H9 (cell line): ENCODE measurements around the gene SCAND1. TPM values are rescaled to one million over a fixed set of nuclear protein-coding genes. Genes with fewer than 3 reads are reported as not detected.

Experiments
- DNase-seq: peaks from one replicate; pipeline ENCODE4 v3.0.0-alpha.2; 2017
- H2AFZ ChIP-seq: one replicate; pipeline ENCODE4 v1.6.1; 2013; ENCODE audit warnings: mild to moderate bottlenecking, low read length, control low read depth, moderate library complexity
- H2AK5ac ChIP-seq: 2 replicates; pipeline ENCODE4 v1.6.1; 2013; ENCODE audit warnings: low read length, control low read depth, mixed read lengths; ENCODE audit not compliant: insufficient read length
- H2BK120ac ChIP-seq: one replicate; pipeline ENCODE4 v1.6.1; 2013; ENCODE audit warnings: low read depth, mild to moderate bottlenecking, low read length, control low read depth, inconsistent platforms; ENCODE audit not compliant: poor library complexity, severe bottlenecking
- H2BK12ac ChIP-seq: 2 replicates; pipeline ENCODE4 v1.6.1; 2013; ENCODE audit warnings: low read length, control low read depth, mixed read lengths, low read depth; ENCODE audit not compliant: insufficient read length
- H2BK15ac ChIP-seq: 2 replicates; pipeline ENCODE4 v1.6.1; 2013; ENCODE audit warnings: low read depth, low read length, control low read depth
- H2BK20ac ChIP-seq: one replicate; pipeline ENCODE4 v1.6.1; 2013; ENCODE audit warnings: low read depth, mild to moderate bottlenecking, low read length, control low read depth, inconsistent platforms; ENCODE audit not compliant: poor library complexity, severe bottlenecking
- H2BK5ac ChIP-seq: 2 replicates; pipeline ENCODE4 v1.6.1; 2013; ENCODE audit warnings: low read length, control low read depth, mixed read lengths; ENCODE audit not compliant: insufficient read length
- H3K14ac ChIP-seq: 2 replicates; pipeline ENCODE4 v1.6.1; 2013; ENCODE audit warnings: low read length, control low read depth; ENCODE audit not compliant: insufficient read depth
- H3K18ac ChIP-seq: 2 replicates; pipeline ENCODE4 v1.6.1; 2013; ENCODE audit warnings: low read depth, mild to moderate bottlenecking, mixed read lengths, low read length, control low read depth; ENCODE audit not compliant: insufficient read length
- H3K23ac ChIP-seq: 2 replicates; pipeline ENCODE4 v1.6.1; 2013; ENCODE audit warnings: low read length, control low read depth, mixed read lengths, low read depth; ENCODE audit not compliant: insufficient read length
- H3K23me2 ChIP-seq: 2 replicates; pipeline ENCODE4 v1.6.1; 2013; ENCODE audit warnings: low read depth, mild to moderate bottlenecking, mixed read lengths, low read length, control low read depth; ENCODE audit not compliant: insufficient read length, poor library complexity, severe bottlenecking
- H3K27ac ChIP-seq: 2 replicates; pipeline ENCODE4 v1.5.1; 2013; ENCODE audit warnings: low read length, control low read depth, mixed read lengths, low read depth; ENCODE audit not compliant: insufficient read length
- H3K27me3 ChIP-seq: 2 replicates; pipeline ENCODE4 v1.6.1; 2013; ENCODE audit warnings: low read length, control low read depth, inconsistent platforms; ENCODE audit not compliant: insufficient read depth
- H3K4ac ChIP-seq: 2 replicates; pipeline ENCODE4 v1.6.1; 2013; ENCODE audit warnings: low read depth, mild to moderate bottlenecking, control low read depth, inconsistent platforms, low read length, moderate library complexity
- H3K4me1 ChIP-seq: 2 replicates; pipeline ENCODE4 v1.6.1; 2013; ENCODE audit warnings: low read length, control low read depth, inconsistent platforms; ENCODE audit not compliant: insufficient read depth
- H3K4me2 ChIP-seq: 2 replicates; pipeline ENCODE4 v1.6.1; 2013; ENCODE audit warnings: low read length, control low read depth, mixed read lengths; ENCODE audit not compliant: insufficient read length, insufficient read depth
- H3K56ac ChIP-seq: 2 replicates; pipeline ENCODE4 v1.6.1; 2013; ENCODE audit warnings: low read depth, mild to moderate bottlenecking, mixed read lengths, low read length, control low read depth; ENCODE audit not compliant: insufficient read length
- H3K79me1 ChIP-seq: 2 replicates; pipeline ENCODE4 v1.6.1; 2013; ENCODE audit warnings: low read depth, mild to moderate bottlenecking, moderate library complexity, low read length, control low read depth, inconsistent platforms; ENCODE audit not compliant: insufficient read depth, poor library complexity, severe bottlenecking
- H3K79me2 ChIP-seq: 2 replicates; pipeline ENCODE4 v1.6.1; 2013; ENCODE audit warnings: low read length, control low read depth, inconsistent platforms; ENCODE audit not compliant: insufficient read depth
- H3K9ac ChIP-seq: 2 replicates; pipeline ENCODE4 v1.6.1; 2013; ENCODE audit warnings: low read length, control low read depth, mixed read lengths; ENCODE audit not compliant: insufficient read length; ENCODE audit errors: extremely low read depth
- H3K9me3 ChIP-seq: one replicate; pipeline ENCODE4 v1.6.1; 2013; ENCODE audit warnings: low read depth, low read length, inconsistent platforms; ENCODE audit not compliant: control insufficient read depth
- H3T11ph ChIP-seq: one replicate; pipeline ENCODE4 v1.6.1; 2013; ENCODE audit warnings: mild to moderate bottlenecking, low read length, control low read depth, inconsistent platforms
- H4K20me1 ChIP-seq: one replicate; pipeline ENCODE4 v1.6.1; 2013; ENCODE audit not compliant: control insufficient read depth, insufficient read length, insufficient read depth
- H4K5ac ChIP-seq: 2 replicates; pipeline ENCODE4 v1.6.1; 2013; ENCODE audit warnings: low read depth, mild to moderate bottlenecking, mixed read lengths, low read length, control low read depth; ENCODE audit not compliant: insufficient read length
- H4K8ac ChIP-seq: replicated peaks from 2 replicates; pipeline ENCODE4 v1.6.1; 2013; ENCODE audit warnings: low read length, control low read depth, mixed read lengths, low read depth; ENCODE audit not compliant: insufficient read length
- H4K91ac ChIP-seq: 2 replicates; pipeline ENCODE4 v1.6.1; 2013; ENCODE audit warnings: low read depth, mild to moderate bottlenecking, moderate library complexity, mixed read lengths, low read length, control low read depth; ENCODE audit not compliant: insufficient read length
- H3K27ac Mint-ChIP-seq, 3 experiments: 2 replicates in 2 of 3; 3 replicates in 1 of 3; pipeline ENCODE4 v1.8.0; 2020 to 2021; ENCODE audit warnings: mixed read lengths in 3 of 3, mild to moderate bottlenecking in 1 of 3, moderate library complexity in 1 of 3
- H3K27me3 Mint-ChIP-seq: 2 replicates; pipeline ENCODE4 v1.8.0; 2021; ENCODE audit warnings: low read depth, mild to moderate bottlenecking, moderate library complexity, mixed read lengths
- H3K36me3 Mint-ChIP-seq, 3 experiments: 2 replicates in 2 of 3; 3 replicates in 1 of 3; pipeline ENCODE4 v1.8.0; 2020 to 2021; ENCODE audit warnings: low read depth in 3 of 3, mixed read lengths in 3 of 3; ENCODE audit not compliant: insufficient read depth in 1 of 3
- H3K4me1 Mint-ChIP-seq, 2 experiments: 2 replicates each; pipeline ENCODE4 v1.8.0; 2020; ENCODE audit warnings: mixed read lengths in 2 of 2
- H3K4me3 Mint-ChIP-seq, 2 experiments: 2 replicates in 1 of 2; 3 replicates in 1 of 2; pipeline ENCODE4 v1.8.0; 2020 to 2021; ENCODE audit warnings: mild to moderate bottlenecking in 2 of 2, mixed read lengths in 2 of 2, moderate library complexity in 1 of 2
- H3K9me3 Mint-ChIP-seq, 2 experiments: 2 replicates in 1 of 2; 3 replicates in 1 of 2; pipeline ENCODE4 v1.8.0; 2020; ENCODE audit warnings: mild to moderate bottlenecking in 2 of 2, mixed read lengths in 2 of 2, moderate library complexity in 1 of 2
- WGBS: extraction: QIAGEN DNeasy Blood & Tissue Kit; methylation state at CpG from one replicate; pipeline ENCODE4 v1.1.7; 2013; ENCODE audit warnings: missing lambda C conversion rate, low lambda C conversion rate, mixed read lengths; ENCODE audit not compliant: insufficient read length; ENCODE audit errors: extremely low coverage; 5-methylcytosine and 5-hydroxymethylcytosine counted together
- total RNA-seq: library from RNA; stranded (reverse); gene quantifications from 2 replicates; pipeline ENCODE4 v1.2.1, GENCODE V29; 2021
- TF ChIP-seq, protein P1 (sequence below): fragments of 200-600 bp; sonication (generic); conservative IDR thresholded peaks from 3 replicates; pipeline ENCODE4 v1.8.0; 2021; ENCODE audit warnings: antibody characterized with exemption, mild to moderate bottlenecking

The SCAND1 gene
- total RNA-seq, 1 experiment from 2014 or later, result 59.1 TPM

DNA sequence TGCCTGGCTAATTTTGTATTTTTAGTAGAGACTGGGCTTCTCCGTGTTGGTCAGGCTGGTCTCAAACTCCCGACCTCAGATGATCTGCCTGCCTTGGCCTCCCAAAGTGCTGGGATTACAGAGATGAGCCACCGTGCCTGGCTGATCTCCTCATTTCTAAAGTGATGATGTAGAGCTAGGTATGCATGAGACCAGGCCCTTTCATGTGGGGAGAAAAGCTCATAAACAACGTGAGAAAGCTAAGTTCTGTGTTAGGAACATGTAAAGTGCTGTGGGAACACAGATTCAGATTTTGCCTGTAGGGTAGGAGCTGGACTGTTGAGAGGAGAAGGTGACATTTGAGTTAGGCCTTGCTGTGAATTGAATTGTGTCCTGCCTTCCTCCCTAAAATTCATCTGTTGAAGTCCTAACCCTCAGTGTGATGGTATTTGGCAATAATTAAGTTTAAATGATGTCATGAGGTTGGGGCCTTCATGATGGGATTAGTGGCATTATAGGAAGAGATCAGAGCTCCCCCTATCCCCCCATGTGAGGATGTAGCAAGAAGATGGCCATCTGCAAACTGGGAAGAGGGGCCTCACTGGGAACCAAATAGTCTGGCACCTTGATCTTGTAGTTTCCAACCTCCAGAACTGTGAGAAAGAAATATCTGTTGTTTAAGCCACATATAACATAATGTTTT lies 49.2 kb downstream of the SCAND1 start:
- H3K56ac ChIP-seq, result no peak overlapping the region
- no peak overlapping the region for H2BK120ac ChIP-seq
- no peak overlapping the region for H4K5ac ChIP-seq
- WGBS, result no CpG with 5 or more reads among the region's 4 CpGs
- Mint-ChIP-seq H3K9me3 (no peaks in the 10 kb centered on the region), H3K27me3 (no peaks in the 10 kb centered on the region), H3K4me3 (no peak overlapping the region), H3K4me1 (peaks cover 20 to 34% of the 10 kb centered on the region in 2 experiments), H3K36me3 (peaks cover 16 to 46% (median 34%) of the 10 kb centered on the region in 3 experiments; a peak in 6 of 7 replicates), H3K27ac (peak overlapping the region in 1 of 3 experiments; percentile 68; a peak in 1 of 7 replicates)
- peaks cover 11% of the 10 kb centered on the region for H3K4me1 ChIP-seq
- H3K27ac ChIP-seq, result no peak overlapping the region
- H3T11ph ChIP-seq, result no peak overlapping the region
- H2BK12ac ChIP-seq, result no peak overlapping the region
- no peak overlapping the region for H3K4me2 ChIP-seq
- H3K9ac ChIP-seq, result no peak overlapping the region
- H2AK5ac ChIP-seq, result no peak overlapping the region
- no peak overlapping the region for H3K14ac ChIP-seq
- H3K23ac ChIP-seq, result no peak overlapping the region
- TF ChIP-seq, protein P1, sequence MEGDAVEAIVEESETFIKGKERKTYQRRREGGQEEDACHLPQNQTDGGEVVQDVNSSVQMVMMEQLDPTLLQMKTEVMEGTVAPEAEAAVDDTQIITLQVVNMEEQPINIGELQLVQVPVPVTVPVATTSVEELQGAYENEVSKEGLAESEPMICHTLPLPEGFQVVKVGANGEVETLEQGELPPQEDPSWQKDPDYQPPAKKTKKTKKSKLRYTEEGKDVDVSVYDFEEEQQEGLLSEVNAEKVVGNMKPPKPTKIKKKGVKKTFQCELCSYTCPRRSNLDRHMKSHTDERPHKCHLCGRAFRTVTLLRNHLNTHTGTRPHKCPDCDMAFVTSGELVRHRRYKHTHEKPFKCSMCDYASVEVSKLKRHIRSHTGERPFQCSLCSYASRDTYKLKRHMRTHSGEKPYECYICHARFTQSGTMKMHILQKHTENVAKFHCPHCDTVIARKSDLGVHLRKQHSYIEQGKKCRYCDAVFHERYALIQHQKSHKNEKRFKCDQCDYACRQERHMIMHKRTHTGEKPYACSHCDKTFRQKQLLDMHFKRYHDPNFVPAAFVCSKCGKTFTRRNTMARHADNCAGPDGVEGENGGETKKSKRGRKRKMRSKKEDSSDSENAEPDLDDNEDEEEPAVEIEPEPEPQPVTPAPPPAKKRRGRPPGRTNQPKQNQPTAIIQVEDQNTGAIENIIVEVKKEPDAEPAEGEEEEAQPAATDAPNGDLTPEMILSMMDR, result no peak
- H3K23me2 ChIP-seq, result no peaks in the 10 kb centered on the region
- no peak overlapping the region for H2BK5ac ChIP-seq
- no peak overlapping the region for H2AFZ ChIP-seq
- H3K79me2 ChIP-seq, result no peaks in the 10 kb centered on the region
- H3K9me3 ChIP-seq, result no peaks in the 10 kb centered on the region
- no peak overlapping the region for H4K8ac ChIP-seq
- no peak for DNase-seq
- no peak overlapping the region for H3K4ac ChIP-seq
- H2BK15ac ChIP-seq, result no peak overlapping the region
- H3K79me1 ChIP-seq, result no peaks in the 10 kb centered on the region
- H3K27me3 ChIP-seq, result no peaks in the 10 kb centered on the region
- no peak overlapping the region for H3K18ac ChIP-seq
- H2BK20ac ChIP-seq, result no peak overlapping the region
- H4K91ac ChIP-seq, result no peak overlapping the region
- no peaks in the 10 kb centered on the region for H4K20me1 ChIP-seq
